ENCODE data around the gene PWP1. TPM values are rescaled to one million over a fixed set of nuclear protein-coding genes. Genes with fewer than 3 reads are reported as not detected.

Gene PWP1
- total RNA-seq, 1 experiment from 2014 or later: 49.7 TPM

- Mint-ChIP-seq H3K4me1 (ENCODE audit: insufficient read depth, unreplicated experiment) (no peaks in the 10 kb centered on the region), H3K9me3 (ENCODE audit: unreplicated experiment) (no peaks in the 10 kb centered on the region), H3K36me3 (ENCODE audit: insufficient read depth, unreplicated experiment) (peaks cover 11% of the 10 kb centered on the region), H3K27ac (ENCODE audit: low read depth, unreplicated experiment) (no peak overlapping the region), H3K27me3 (ENCODE audit: insufficient read depth, unreplicated experiment) (no peaks in the 10 kb centered on the region), H3K4me3 (ENCODE audit: unreplicated experiment) (no peak overlapping the region)
- no TSS peak for BruUV-seq (replicated peaks)
- ChIA-PET CTCF (no interaction called here), POLR2A (interaction anchor here (0.6 kb wide), 1 partner anchor 11 kb away, joined by 3 read pairs; no protein-coding TSS in a partner anchor)
- intact Hi-C loops (cut with micrococcal nuclease): no loop called here
- no peak for DNase-seq (ENCODE audit: unreplicated experiment)
- no peak for TF ChIP-seq CTCF (IDR thresholded peaks at IDR 0.05; ENCODE audit: unreplicated experiment)
Observed at GRCh38 chr12:107651571-107652449, 33.8 kb upstream of the PWP1 start.

GRCh38 chr12:107653519-107653918 is 32.1 kb upstream of the PWP1 start:
- ChIA-PET CTCF (interaction anchor here (0.6 kb wide), 1 partner anchor 26 kb away, joined by 3 read pairs; no protein-coding TSS in a partner anchor), POLR2A (no interaction called here)
- Mint-ChIP-seq H3K36me3 (ENCODE audit: insufficient read depth, unreplicated experiment) (peaks cover 11% of the 10 kb centered on the region), H3K4me1 (ENCODE audit: insufficient read depth, unreplicated experiment) (no peaks in the 10 kb centered on the region), H3K27ac (ENCODE audit: low read depth, unreplicated experiment) (no peak overlapping the region), H3K27me3 (ENCODE audit: insufficient read depth, unreplicated experiment) (no peaks in the 10 kb centered on the region), H3K9me3 (ENCODE audit: unreplicated experiment) (no peaks in the 10 kb centered on the region), H3K4me3 (ENCODE audit: unreplicated experiment) (no peak overlapping the region)
- no TSS peak for BruUV-seq (replicated peaks)
- no peak for DNase-seq (ENCODE audit: unreplicated experiment)
- intact Hi-C loops (cut with micrococcal nuclease): no loop called here
- TF ChIP-seq CTCF (IDR thresholded peaks at IDR 0.05; ENCODE audit: unreplicated experiment): no peak

- no peaks in the 10 kb centered on the region for H3K9me3 Mint-ChIP-seq (ENCODE audit: unreplicated experiment)
- no peak for DNase-seq (ENCODE audit: unreplicated experiment)
- TF ChIP-seq CTCF (IDR thresholded peaks at IDR 0.05; ENCODE audit: unreplicated experiment): no peak
- peaks cover 11% of the 10 kb centered on the region for H3K36me3 Mint-ChIP-seq (ENCODE audit: insufficient read depth, unreplicated experiment)
- H3K27me3 Mint-ChIP-seq (ENCODE audit: insufficient read depth, unreplicated experiment): no peaks in the 10 kb centered on the region
- ChIA-PET POLR2A (interaction anchor here (0.7 kb wide), 1 partner anchor 544 kb away, joined by 3 read pairs; no protein-coding TSS in a partner anchor), CTCF (no interaction called here)
- no TSS peak for BruUV-seq (replicated peaks)
- intact Hi-C loops (cut with micrococcal nuclease): no loop called here
- no peak overlapping the region for H3K27ac Mint-ChIP-seq (ENCODE audit: low read depth, unreplicated experiment)
- H3K4me3 Mint-ChIP-seq (ENCODE audit: unreplicated experiment): no peak overlapping the region
- H3K4me1 Mint-ChIP-seq (ENCODE audit: insufficient read depth, unreplicated experiment): no peaks in the 10 kb centered on the region
Observed at GRCh38 chr12:107654873-107655272, 30.7 kb upstream of the PWP1 start.

- ChIA-PET POLR2A (interaction anchor here (0.7 kb wide), 1 partner anchor 544 kb away, joined by 3 read pairs; no protein-coding TSS in a partner anchor), CTCF (interaction anchor here (0.8 to 2.3 kb wide), 3 partner anchors 17 to 523 kb away, joined by 3 to 7 read pairs (median 5); no protein-coding TSS in a partner anchor)
- no peak for TF ChIP-seq CTCF (IDR thresholded peaks at IDR 0.05; ENCODE audit: unreplicated experiment)
- Mint-ChIP-seq H3K9me3 (ENCODE audit: unreplicated experiment) (no peaks in the 10 kb centered on the region), H3K4me1 (ENCODE audit: insufficient read depth, unreplicated experiment) (no peaks in the 10 kb centered on the region), H3K36me3 (ENCODE audit: insufficient read depth, unreplicated experiment) (peaks cover 11% of the 10 kb centered on the region), H3K27ac (ENCODE audit: low read depth, unreplicated experiment) (no peak overlapping the region), H3K27me3 (ENCODE audit: insufficient read depth, unreplicated experiment) (no peaks in the 10 kb centered on the region), H3K4me3 (ENCODE audit: unreplicated experiment) (no peak overlapping the region)
- intact Hi-C loops (cut with micrococcal nuclease): no loop called here
- BruUV-seq (replicated peaks): no TSS peak
- DNase-seq (ENCODE audit: unreplicated experiment): no peak
Observed at GRCh38 chr12:107655281-107656065, 30.1 kb upstream of the PWP1 start.

Data from MCF 10A (cell line).